ENCODE data around the gene S1PR3.

S1PR3 gene

DNA sequence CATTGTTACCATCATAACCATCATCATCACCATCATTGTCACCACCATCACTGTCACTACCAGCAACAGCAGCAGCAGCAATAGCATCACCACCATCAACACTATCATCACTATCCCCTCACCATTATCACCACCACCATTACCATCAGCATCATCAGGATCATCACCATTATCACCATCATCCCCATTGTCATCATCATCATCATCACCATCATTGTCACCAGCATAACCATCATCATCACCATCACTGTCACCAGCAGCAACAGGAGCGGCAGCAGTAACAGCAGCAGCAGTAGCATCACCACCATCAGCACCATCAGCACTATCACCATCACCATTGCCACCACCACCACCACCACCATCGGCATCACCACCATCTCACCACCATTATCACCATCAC lies 48.4 kb downstream of the S1PR3 start:
- no peak for DNase-seq

DNA sequence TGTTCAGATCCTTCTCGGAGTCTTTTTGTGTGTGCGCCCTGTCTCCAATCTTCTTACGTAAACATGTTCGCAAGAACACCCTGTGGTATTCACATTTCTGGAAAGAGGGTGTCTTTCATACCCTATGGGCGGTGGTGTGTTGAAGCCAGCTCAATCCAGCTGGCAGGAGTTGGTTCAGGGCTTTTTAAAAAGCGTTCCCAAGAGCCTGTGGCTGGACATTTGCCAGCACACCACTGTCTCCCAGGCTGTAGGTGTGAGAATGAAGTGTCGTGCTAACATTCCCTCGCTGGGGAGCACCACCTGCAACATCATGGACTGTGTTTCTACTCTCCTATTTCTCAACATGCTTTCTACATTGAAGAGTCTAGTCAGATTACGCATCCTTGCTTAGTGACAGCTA lies 51.7 kb downstream of the S1PR3 start:
- DNase-seq: no peak

DNA sequence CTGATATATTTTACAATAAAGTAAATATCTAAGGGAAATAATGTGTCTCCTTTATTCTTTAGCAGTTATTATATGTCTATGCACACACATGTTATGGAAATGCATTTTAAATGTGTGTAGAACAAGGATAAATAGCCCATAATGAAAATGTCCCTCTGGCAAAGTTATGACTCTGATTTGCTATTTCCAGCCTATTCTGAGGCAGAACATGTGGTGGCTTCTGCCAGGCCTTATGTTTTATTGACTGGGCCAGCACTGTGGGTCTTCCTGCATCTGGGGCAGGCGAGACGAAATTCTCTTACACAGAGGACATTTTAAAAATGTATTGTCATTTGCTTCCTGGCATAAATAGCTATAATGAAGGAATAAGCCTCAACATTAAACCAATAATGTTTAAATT lies 52.8 kb downstream of the S1PR3 start:
- no peak for DNase-seq

DNA sequence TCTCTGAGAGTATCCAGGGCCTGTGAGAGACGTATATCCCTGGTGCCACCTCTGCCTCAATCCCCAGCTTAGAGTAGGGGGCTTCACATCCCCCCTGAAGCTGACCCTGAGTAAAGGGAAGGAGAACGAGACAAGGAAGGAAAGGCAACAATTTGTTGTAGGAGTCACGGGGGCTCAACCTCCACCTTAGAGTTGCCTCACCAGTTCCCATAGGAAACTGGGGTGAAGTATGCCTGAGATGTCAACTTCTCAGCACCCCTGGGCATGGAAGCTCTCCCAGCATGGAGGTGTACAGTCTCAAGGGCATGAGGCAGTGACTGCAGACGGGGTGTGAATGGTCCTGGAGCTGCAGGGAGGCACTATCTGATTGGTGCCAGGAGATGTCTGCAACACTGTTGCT lies 53.6 kb downstream of the S1PR3 start:
- DNase-seq: no peak

DNA sequence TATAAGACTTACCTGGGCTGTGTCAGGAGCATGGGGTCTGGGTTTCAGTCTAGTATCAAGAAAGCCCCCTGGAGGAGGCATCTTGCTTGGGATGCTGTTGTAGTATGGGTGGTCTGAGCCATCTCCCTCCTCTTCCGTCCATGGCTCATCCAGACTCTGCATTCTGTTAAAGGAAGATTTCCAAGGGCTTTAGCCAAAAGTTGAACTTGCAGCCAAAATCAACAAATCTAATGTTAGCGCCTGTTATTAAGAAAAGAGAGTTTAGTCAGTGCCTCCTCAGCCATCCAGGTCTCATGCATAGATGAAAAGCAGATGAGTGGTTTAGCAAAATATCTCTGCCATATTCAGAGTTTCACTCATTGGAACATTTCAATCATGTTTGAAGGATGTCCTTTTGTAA lies 55.6 kb downstream of the S1PR3 start:
- DNase-seq: no peak

DNA sequence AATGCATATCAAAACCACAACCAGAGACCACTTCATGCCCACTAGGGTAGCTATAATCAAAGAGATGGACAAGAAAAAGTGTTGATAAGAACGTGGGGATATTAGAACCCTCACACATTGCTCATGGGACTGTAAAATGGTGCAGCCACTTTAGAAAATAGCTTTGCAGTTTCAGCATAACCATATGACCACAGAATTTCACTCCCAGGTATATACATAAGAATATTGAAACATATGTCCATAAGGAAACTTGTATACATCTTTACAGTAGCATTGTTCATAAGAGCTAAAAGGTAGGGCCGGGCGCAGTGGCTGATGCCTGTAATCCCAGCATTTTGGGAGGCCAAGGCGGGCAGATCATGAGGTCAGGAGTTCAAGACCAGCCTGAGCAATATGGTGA lies 56.4 kb downstream of the S1PR3 start:
- no peak for DNase-seq

DNA sequence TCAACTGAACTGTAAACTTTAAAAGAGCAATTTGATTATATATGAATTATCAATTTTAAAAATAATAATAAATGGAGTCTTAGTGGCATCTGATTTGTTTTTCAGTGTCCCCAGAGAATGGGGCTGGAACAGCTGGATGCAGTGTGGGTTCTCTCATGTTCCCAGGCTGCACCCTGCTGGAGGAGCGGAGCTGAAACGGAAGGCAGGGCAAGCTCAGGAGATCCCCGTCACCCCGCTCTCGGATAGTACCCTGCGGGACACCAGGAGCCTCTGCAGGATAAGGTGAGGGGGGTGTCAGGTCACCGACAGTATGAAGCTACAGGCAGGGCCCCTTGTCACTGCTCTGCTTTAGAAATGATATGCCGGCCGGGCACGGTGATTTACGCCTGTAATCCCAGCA lies 57.3 kb downstream of the S1PR3 start:
- DNase-seq: no peak

DNA sequence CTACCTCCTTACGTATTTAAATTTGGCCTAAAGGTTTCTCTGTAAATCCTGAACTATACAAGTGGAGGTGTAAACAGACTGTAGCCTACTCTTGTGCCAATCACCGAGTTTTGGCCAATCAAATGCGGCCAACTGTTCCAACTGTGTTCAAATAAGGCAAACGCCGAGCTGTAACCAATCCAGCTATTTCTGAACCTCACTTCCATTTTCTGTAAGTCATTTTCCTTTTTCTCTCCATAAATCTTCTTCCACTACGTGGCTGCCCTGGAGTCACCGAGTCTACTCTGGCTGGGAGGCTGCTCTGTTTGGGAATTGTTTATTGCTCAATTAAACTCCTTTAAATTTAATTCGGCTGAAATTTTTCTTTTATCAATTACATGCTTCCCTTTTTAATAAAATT lies 58.4 kb downstream of the S1PR3 start:
- no peak for DNase-seq

DNA sequence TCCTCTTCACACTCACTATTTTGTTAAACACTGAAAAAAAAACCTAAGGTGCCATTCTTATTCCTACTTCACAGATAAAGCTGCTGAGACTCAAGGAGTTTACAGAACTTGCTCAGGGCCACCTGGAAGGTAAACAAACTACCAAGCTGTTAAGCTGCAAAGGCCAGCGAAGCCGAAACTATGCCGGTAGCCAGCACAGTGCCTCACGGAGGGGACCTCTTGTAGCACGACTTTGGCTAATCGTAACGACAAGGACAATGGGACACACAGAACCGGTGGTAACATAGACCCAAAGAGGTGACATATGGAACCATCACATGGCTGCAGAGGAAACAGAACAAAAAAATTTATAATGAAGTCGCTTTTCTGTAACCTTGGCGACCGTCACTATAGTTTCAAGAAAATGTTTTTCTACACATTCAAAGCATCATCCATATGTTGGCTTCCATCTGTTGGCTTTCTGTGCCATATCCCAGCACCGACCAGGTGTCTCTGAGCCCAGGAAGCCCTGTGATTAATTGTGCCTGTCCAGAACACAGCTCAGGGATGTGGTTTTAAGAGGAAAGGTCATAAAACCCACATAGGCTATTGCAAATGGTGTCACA lies 60.3 kb downstream of the S1PR3 start:
- DNase-seq: peak; percentile 65

DNA sequence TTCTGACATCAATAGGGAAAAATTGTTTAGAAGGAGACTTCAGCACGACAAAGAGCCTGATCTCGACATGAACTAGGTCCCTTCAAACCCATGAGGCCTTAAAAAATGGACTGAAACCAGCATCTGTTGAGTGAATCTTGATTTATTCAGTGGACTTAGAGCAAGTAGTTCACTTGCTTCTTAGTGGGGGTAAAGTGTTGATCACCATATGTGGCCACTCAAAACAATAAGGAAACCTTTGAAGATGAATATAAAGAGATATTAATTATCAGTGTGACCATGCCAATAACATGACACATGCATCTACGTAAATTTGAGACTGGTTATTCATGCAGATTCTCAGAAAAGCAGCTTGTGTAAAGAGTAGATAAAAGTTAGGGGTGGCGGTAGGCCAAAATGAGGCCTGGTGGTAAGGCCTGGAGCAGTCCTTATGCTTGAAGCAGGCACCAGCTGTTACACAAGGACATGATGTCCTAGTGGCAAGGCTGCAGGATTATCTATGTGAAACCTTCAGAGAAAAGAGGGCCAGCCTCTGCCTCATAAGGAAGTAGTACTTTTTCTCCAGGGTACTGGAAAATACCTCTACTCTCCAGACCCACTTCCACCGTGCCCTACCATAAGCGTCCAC lies 61.3 kb downstream of the S1PR3 start:
- DNase-seq: peak; percentile 17

DNA sequence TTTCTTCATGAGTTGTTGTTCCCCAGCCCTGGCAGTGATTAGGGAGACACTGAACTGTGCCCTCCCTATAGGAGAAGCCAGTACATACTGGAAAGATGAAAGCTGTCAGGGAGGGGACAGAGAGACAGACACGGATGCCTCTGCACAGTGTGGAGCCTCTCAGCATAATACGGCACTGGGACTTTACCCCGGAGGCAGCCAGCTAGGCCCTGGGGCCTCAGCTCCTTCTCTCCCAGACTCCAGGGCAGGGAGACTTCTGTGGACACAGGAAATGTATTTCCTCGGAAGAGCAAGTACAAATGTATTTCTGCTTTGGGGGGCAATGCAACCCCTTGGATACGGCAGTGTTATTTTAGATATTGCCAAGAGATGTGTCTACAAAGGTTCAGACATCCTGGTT lies 62.0 kb downstream of the S1PR3 start:
- DNase-seq: no peak

All from DMS 273 treated with DMSO at 0.1 percent for 48 hours (cell line).